Esophagus squamous epithelium (tissue), 5 donors: Measurements from ENCODE around the gene FRRS1L. TPM values are rescaled to one million over a fixed set of nuclear protein-coding genes. Genes with fewer than 3 reads are reported as not detected.
A peak's percentile ranks its signal among the peaks of the same experiment; 100 is the strongest.

Source experiments
- DNase-seq: peaks from one replicate; lab custom pipeline; 2025; lab: John Stamatoyannopoulos, UW
- H3K27ac ChIP-seq, 4 donors: fragments of 200-600 bp; sonication (generic); one replicate each; pipeline ENCODE4 v1.5.1; 2016 to 2019; ENCODE audit warnings: mild to moderate bottlenecking in 1 of 4
- H3K27me3 ChIP-seq, 4 donors: fragments of 200-600 bp; sonication (generic); 1 replicate in 3 of 4; 2 replicates in 1 of 4; pipeline versions ENCODE4 v1.5.1 to v1.6.0; 2017 to 2021; ENCODE audit warnings: antibody characterized with exemption in 1 of 4
- H3K36me3 ChIP-seq, 3 donors: fragments of 200-600 bp; sonication (generic); one replicate each; pipeline ENCODE4 v1.5.1; 2016 to 2019
- H3K4me1 ChIP-seq, 3 donors: fragments of 200-600 bp; sonication (generic); one replicate each; pipeline ENCODE4 v1.5.1; 2017 to 2019
- H3K4me3 ChIP-seq, 4 donors: fragments of 200-600 bp; sonication (generic); 1 replicate in 3 of 4; 2 replicates in 1 of 4; pipeline ENCODE4 v1.5.1; 2016 to 2019; ENCODE audit warnings: mild to moderate bottlenecking in 2 of 4, moderate library complexity in 1 of 4
- H3K9me3 ChIP-seq, 3 donors: fragments of 200-600 bp; sonication (generic); one replicate each; pipeline ENCODE4 v1.5.1; 2016 to 2019
- CTCF ChIP-seq, 6 experiments: fragments of 450-650 bp in 4 of 6; fragments of 200-600 bp in 2 of 6; sonication (generic) in 2 of 6; IDR thresholded peaks; one replicate each; pipeline ENCODE4 v1.5.1; 2016 to 2019; ENCODE audit warnings: antibody characterized with exemption in 6 of 6, mild to moderate bottlenecking in 4 of 6, moderate library complexity in 4 of 6
- POLR2A ChIP-seq, 4 donors: fragments of 450-650 bp; IDR thresholded peaks; one replicate each; pipeline ENCODE4 v1.6.1; 2017; ENCODE audit warnings: antibody characterized with exemption in 4 of 4, mild to moderate bottlenecking in 4 of 4, moderate library complexity in 3 of 4
- WGBS, 2 donors: methylation state at CpG; one replicate each; pipeline ENCODE4 v1.1.5; 2018; 5-methylcytosine and 5-hydroxymethylcytosine counted together
- intact Hi-C: fragments of 100-400 bp; cut with DNase I; formaldehyde crosslinking; loops from one replicate; pipeline ENCODE4 v1.15.0; 2022
- total RNA-seq, 4 donors: library from RNA; depleted of rRNA; stranded (reverse); fragments of >200 nt; gene quantifications; one replicate each; pipeline ENCODE4 v1.1.0, GENCODE V29; 2016
- donor health status: DM: yes; HTN: yes; CAD: no.

The FRRS1L gene
- total RNA-seq, 4 donors from 2014 or later, result 0.04 to 1.5 (median 0.12) TPM; not detected in 1

GRCh38 chr9:109115931-109116526 is 51.0 kb downstream of the FRRS1L start:
- Histone ChIP-seq H3K4me3 (no peak overlapping the region), H3K36me3 (no peaks in the 10 kb centered on the region), H3K4me1 (peaks cover 32 to 85% (median 57%) of the 10 kb centered on the region in 3 donors), H3K9me3 (no peaks in the 10 kb centered on the region), H3K27me3 (no peaks in the 10 kb centered on the region), H3K27ac (peak overlapping the region in 3 of 4 donors; percentile 33 to 98 (median 81))
- no peak for DNase-seq
- intact Hi-C loops, result no loop called here
- WGBS, 2 donors, result 70 to 77% methylated on average over 3 of the region's 3 CpGs
- no peak for TF ChIP-seq CTCF (IDR thresholded peaks at IDR 0.05)

DNA sequence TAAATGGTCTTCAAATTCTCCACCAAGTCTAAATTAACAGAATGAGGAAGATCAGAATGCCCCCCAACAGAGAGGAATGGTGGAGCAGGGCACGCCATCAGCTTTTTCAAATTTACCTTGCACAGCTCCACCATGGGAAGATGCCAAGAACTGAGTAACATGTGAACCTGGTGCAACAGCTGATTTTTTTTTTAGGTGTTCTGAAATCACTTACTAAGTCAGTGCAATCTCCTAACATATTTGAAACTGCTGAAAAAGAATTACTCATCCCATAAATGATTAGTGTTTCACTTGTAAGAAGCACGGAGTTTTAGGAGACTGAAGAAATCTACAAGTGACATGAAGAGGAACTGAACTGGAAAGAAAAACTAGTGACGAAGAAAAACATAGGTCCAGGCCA is 52.4 kb downstream of the FRRS1L start:
- peak overlapping the region in 1 of 4 donors; percentile 15 for H3K4me3 ChIP-seq
- peaks cover 28 to 92% (median 59%) of the 10 kb centered on the region in 3 donors for H3K4me1 ChIP-seq
- no peaks in the 10 kb centered on the region for H3K36me3 ChIP-seq
- peak overlapping the region; percentile 53 to 98 (median 74) for H3K27ac ChIP-seq
- no peaks in the 10 kb centered on the region for H3K9me3 ChIP-seq
- no peak for DNase-seq
- WGBS, 2 donors, result 30 to 43% methylated on average over 3 of the region's 3 CpGs
- no peak for TF ChIP-seq POLR2A (IDR thresholded peaks at IDR 0.05)
- no peak for TF ChIP-seq CTCF (IDR thresholded peaks at IDR 0.05)
- no peaks in the 10 kb centered on the region for H3K27me3 ChIP-seq
- intact Hi-C loops, result no loop called here

DNA sequence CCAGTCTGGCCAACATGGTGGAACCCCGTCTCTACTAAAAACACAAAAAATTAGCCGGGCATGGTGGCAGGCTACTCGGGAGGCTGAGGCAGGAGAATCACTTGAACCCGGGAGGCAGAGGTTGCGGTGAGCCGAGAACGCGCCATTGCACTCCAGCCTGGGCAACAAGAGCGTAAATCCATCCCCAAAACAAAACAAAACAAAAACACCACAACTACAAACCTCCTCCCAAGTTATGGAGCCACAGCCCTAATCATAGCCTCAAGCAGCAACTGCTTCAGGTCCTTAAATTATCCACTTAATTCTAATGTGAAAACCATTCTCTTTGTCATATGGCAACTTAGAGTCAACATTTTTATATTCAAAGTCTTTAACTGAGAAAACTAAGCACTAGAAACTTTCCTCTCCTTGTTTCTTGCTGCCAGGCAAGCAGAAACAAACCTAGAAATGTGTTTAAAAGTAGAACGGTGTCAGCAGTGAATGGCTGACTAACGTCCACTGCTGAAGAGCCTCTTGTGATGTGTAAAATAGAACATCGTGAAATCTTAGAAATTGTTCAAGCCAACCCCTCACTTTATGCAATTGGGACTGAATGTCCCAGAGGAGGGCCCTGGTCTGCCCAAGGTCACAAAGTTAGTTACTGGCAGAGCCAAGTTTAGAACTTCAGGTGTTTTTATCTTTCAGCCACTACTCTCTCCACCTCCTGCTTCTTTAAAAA is 53.0 kb downstream of the FRRS1L start:
- no peak for DNase-seq
- H3K4me1 ChIP-seq, result peaks cover 28 to 98% (median 59%) of the 10 kb centered on the region in 3 donors
- peak overlapping the region in 3 of 4 donors; percentile 52 to 98 (median 81) for H3K27ac ChIP-seq
- no peaks in the 10 kb centered on the region for H3K9me3 ChIP-seq
- H3K4me3 ChIP-seq, result peak overlapping the region in 1 of 4 donors; percentile 16
- no peak for TF ChIP-seq CTCF (IDR thresholded peaks at IDR 0.05)
- TF ChIP-seq POLR2A (IDR thresholded peaks at IDR 0.05), result no peak
- H3K27me3 ChIP-seq, result no peaks in the 10 kb centered on the region
- WGBS, 2 donors, result 77 to 83% methylated on average over 9 to 12 of the region's 12 CpGs
- intact Hi-C loops, result no loop called here
- no peaks in the 10 kb centered on the region for H3K36me3 ChIP-seq

DNA sequence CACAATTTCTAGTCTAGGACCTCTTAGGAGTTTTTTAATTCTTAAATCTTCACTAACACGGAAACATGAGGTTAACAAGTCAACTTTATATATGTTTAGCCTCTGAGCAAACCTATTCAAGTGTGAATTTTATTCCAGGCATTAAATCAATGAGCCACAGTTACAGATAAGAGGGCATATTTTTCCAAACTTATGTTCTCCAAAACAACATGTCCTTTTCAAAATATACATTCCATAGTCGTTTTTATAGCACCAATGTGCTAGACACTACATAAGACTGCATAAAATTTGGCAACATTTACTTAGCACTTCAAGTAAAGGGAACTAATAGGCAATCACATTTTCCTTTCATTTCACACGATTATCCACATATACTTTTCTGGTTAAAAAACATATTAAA is 53.8 kb downstream of the FRRS1L start:
- no peak overlapping the region for H3K4me3 ChIP-seq
- 54 to 58% methylated on average over 3 of the region's 3 CpGs for WGBS, 2 donors
- H3K27me3 ChIP-seq, result no peaks in the 10 kb centered on the region
- DNase-seq, result no peak
- TF ChIP-seq CTCF (IDR thresholded peaks at IDR 0.05), result no peak
- no peak for TF ChIP-seq POLR2A (IDR thresholded peaks at IDR 0.05)
- intact Hi-C loops, result no loop called here
- H3K36me3 ChIP-seq, result no peaks in the 10 kb centered on the region
- no peaks in the 10 kb centered on the region for H3K9me3 ChIP-seq
- peaks cover 28 to 100% (median 57%) of the 10 kb centered on the region in 3 donors for H3K4me1 ChIP-seq
- H3K27ac ChIP-seq, result peak overlapping the region in 3 of 4 donors; percentile 52 to 98 (median 81)
